Measurements from ENCODE around the gene SLC6A14.

Gene SLC6A14, protein sequence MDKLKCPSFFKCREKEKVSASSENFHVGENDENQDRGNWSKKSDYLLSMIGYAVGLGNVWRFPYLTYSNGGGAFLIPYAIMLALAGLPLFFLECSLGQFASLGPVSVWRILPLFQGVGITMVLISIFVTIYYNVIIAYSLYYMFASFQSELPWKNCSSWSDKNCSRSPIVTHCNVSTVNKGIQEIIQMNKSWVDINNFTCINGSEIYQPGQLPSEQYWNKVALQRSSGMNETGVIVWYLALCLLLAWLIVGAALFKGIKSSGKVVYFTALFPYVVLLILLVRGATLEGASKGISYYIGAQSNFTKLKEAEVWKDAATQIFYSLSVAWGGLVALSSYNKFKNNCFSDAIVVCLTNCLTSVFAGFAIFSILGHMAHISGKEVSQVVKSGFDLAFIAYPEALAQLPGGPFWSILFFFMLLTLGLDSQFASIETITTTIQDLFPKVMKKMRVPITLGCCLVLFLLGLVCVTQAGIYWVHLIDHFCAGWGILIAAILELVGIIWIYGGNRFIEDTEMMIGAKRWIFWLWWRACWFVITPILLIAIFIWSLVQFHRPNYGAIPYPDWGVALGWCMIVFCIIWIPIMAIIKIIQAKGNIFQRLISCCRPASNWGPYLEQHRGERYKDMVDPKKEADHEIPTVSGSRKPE

DNA sequence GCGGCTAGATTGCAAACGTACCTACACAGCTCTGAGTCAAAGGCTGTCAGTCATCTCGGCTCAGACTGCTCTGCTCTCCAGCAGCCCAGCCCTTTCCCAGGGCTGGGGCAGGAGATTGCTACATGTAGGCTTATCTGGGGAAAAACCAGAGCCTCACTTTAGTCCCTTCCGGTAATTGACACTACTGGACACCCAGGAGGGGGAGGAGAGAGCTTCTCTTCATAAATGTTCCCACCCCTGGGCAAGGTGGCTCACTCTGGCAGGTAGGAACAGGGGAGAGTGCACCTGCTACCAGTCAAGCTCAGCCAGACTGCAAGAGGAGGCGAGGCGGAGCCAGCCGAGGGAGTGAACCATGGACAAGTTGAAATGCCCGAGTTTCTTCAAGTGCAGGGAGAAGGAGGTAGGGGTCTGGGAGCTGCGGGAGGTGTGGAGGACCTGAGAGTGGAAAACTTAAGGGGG is at the start of gene SLC6A14:
Gene SLC6A14, plus strand, starts transcription at position 249 of the 459 bp plus-strand sequence. Its CDS starts 104 bp downstream, at position 353.
- DNase-seq = no peak

DNA sequence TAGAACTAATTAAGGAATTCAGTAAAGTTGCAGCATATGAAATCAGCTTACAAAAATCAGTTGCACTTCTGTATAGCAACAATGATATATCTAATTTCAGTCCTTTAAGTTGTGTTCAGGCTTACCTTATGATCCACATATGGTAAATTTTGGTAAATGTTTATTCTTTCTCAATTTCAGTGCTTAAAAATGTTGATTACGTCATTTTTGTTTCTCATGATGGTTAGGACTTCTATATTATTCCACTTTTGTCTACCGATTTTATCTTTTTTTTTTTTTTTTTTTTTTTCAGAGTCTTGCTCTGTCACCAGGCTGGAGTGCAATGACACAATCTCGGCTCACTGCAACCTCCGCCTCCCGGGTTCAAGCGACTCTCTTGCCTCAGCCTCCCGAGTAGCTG is 40.7 kb upstream of the SLC6A14 start:
- DNase-seq = no peak

DNA sequence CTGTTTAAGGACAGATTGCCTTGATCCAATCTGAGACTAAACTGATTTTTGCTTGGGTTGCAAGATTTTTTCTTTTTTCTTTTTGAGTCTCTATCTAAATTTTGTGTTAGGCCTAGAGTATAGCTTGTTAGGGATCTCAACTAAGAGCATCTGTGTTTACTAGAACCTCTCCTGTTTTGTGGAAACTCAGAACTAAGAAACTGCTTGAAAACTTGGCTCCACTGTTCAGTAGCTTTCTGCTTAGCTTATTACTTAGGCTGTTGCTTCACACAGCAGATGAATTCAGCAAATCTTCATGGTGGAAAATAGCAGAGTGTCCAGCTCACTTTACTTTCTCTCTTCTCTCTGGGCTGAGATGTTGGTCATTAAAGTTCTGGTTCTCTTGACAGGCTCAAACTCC is 36.7 kb upstream of the SLC6A14 start:
- DNase-seq = no peak

DNA sequence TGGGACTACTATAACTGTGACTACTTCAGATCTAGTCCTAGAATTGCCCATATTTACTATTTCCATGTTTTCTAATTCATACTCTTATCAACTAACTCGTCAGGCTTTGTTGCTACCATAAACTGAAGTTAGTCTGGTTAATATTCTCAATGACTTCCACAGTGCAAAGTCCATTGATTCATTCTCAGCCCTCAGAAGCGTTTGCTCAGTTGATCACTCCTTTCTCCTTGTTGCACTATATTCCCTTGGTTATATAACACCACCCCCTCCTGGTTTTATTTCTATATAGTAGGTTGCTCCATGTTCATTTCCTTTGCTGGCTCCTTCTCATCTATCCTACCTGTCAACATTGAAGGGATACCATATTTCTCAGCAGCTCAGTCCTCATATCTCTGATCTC is 27.2 kb upstream of the SLC6A14 start:
- no peak for DNase-seq

DNA sequence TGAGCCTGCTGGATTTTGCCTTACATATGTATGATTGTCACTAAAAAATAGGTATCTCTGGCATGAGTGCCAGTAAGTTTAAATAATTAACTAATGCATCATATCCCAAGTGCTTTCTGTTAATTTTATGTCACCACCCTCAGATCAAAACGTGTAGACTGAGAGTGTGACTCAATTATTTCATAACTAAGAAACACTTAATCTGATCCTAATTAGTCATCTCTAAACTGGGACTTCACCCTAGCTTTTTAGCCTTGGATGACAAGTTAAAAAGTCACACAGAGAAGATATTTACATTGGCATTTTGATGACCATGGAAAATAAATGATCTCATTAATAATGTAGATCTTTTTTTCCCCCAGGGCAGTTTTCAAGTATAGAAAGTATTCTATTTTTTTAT is 23.1 kb upstream of the SLC6A14 start:
- DNase-seq = no peak

DNA sequence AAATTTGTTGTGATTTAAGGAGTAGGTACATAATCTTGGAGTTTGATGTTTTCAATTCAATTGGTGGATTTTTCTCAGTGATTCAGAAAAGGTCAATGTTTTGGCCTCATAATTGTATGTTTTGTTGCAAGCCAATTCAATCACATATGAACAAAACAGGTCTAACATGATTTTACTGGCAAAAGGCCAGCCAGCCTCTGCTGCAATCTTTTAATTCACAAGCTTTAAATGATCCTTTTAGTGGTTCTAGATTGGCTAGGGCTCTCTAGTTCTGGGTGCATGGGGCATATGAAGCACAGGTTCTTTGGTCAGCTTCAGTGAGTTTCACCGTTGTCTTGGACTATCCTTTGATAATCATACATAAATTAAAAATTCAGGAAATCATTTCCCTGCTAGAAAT is 19.2 kb upstream of the SLC6A14 start:
- DNase-seq = no peak

DNA sequence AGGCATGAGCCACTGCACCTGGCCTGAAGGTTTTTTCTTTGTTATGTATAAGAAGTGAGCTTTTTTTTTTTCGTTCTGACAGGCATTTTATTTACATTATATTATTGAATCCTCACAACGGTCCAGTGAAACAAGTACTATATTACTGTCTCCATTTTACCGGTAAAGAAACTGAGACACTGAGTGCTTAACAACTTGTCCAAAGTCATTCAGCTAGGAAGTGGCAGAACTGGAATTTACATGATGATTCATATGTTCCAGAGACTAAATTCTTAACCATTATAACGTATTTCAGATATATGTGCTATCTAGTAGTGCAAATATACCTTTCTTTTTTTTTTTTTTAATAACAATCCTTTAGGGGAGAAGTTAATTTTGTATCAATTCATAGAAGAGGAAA is 18.4 kb upstream of the SLC6A14 start:
- DNase-seq = no peak

DNA sequence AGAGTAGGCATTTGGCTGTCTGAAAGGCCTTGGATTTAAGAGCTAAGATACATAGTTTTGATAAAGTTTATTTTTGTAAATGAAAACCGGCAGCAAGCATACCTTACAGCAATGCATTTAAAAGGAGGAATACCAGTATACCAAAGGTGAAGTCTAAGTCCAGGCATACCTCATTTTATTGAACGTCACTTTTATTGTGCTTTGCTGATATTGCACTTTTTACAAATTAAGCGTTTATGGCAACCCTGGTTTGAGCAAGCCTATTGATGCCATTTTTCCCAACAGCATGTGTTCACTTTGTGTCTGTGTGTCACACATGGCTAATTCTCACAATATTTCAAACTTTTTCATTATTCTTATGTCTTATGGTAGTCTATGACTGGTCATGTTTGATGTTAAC is 8.4 kb upstream of the SLC6A14 start:
- DNase-seq = no peak

DNA sequence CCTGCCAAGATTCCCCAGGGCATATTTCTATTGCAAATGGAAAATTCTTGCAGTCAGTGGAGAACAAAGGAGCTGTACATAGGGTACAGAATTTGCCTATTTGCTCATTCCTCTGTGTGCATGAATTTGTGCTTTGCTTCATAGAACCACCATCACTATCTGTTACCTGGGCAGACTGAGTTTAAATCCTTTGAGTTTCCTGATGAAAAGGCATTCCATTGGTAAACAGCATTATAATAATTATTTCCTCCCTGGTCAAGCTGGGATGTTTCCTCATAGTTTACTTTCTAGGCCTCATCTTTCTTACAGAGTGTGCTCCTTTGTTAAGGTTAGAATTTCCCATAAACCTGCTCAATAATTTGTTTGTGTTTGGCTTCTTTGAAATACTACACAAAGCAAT is 809 bp upstream of the SLC6A14 start:
- no peak for DNase-seq

DNA sequence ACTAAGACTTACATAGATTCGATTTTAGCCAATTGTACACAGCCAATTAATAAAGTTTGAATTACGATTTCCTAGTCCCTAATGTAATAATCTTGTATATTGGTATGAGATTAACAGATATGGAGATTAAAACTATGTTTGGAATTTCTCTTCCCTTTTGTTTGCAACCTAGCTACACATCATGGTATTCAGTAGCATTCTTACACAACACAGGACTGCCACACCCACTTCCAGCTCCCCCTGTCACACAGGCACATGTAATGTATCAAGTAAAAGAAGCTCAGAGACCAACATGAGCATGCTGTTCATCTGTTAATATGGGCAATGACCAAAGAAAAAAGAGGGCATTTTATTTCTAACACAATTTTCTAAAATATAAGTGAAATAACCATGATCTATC is 12.8 kb downstream of the SLC6A14 start:
- no peak for DNase-seq

DNA sequence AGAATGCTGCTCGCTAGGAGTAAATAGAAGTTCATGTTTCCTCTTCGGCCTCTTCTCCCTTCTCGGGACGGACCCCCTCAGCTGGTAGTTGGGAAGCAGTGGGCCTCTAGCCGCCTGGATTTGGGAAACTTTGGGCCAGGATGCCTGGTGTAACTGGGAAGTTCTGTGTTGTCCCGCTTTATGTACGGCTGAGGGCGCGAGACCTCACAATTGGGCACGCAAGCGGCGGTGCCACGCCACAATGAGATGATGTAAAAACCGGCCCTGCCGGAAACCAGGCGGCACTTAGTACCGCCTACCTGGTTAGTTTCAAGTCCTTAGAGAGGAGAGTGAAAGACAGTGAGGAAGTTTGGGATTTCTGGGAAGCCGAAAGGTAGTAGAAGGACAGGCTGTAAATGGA is 26.4 kb downstream of the SLC6A14 start, which contains the start of gene CT83:
Gene CT83, minus strand, starts transcription at position 155 of the 400 bp plus-strand sequence. Its CDS starts 120 bp downstream, at position 35.
- DNase-seq = no peak

DNA sequence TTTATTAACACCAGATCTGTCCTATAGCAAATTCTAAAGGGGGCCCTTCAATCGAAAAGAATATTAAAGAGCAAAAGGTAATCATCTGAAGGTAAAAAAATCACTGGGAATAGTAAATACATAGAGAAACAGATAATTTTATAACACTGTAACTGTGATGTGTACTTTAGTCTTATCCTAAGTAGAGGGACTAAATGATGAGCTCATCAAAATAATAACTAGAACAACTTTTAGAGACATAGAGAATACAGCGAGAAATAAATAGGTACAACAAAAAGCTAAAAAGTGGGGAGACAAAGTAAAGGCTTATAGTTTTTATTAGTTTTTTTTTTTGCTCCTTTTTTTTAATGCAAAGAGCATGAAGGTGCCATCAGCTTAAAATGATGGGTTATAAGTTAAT is 43.7 kb downstream of the SLC6A14 start:
- no peak for DNase-seq

DNA sequence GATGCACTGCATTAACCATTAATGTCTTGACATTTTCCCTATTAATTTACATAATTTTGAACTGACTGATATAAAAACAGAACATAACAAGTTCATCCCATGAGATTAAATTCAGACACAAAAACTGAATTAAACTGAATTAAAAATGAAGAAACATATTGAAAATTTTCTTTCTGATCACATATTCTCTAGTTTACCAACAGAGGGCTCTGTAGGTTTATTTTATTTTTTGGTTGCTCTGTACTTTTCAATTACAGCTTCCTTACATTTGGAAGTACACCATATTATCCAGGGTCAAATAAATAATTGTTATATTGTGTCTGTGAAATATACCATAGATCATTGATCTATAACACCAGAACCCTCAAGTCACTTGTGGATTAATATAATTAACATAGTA is 53.7 kb downstream of the SLC6A14 start:
- peak; percentile 0 for DNase-seq

DNA sequence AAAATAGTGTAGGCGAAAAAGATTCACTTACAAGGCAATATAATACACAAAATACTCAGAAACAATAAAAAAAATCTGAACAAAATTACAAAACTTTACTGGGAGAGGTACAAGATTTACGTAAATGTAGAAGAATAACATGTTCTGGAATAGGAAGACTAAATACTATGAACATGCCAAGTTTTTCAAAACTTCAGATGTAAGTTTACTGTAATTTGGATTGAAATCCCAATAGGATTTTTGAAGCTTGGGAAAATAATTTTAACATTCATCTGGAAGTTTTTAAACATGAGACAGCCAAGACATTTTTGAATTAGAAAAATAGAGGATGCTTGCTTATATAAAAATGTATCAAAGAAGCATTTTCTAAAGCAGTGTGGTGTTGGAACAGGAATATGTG is 56.9 kb downstream of the SLC6A14 start:
- DNase-seq = no peak

DNA sequence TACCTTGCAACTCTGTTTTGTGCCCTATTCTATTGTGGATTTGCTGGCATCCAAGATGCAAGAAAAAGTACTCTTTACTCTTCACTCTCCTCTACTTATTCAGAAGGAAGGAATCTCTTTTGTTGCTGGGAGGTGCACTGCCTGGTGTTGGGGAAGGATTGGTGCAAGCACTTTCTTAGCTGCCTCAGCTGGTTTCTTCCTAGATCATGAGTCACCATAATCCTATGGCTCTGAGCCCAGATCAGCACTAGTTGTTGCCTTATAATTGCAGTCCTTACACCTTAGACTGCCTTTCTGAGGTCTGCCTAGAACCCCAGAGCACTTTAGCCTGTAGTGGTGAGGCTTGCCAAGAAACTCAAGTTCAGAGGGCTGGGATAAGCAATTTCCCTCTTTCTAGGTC is 63.4 kb downstream of the SLC6A14 start:
- no peak for DNase-seq
